ENCODE measurements around the gene STARD3. TPM values are rescaled to one million over a fixed set of nuclear protein-coding genes. Genes with fewer than 3 reads are reported as not detected.

Gene STARD3
- total and polyA plus RNA-seq, 9 of the 15 experiments (the other 6 are each of a cell fraction or from before 2014, with no cell fraction given) = 0.63 to 87.0 (median 46.0) TPM

- TF ChIP-seq ZFP36 (IDR thresholded peaks at IDR 0.05; ENCODE audit: low read depth, low read length, partially characterized antibody) = no peak
- TF ChIP-seq SIN3A (IDR thresholded peaks at IDR 0.05; ENCODE audit: borderline replicate concordance in 2 of 2, control insufficient read depth in 1 of 2, low read depth in 2 of 2, low read length in 2 of 2) = no peak
- no peak for TF ChIP-seq POLR2AphosphoS2 (IDR thresholded peaks at IDR 0.05; ENCODE audit: low read length)
- TF ChIP-seq KHSRP (IDR thresholded peaks at IDR 0.05) = no peak
- peak in 1 of 2 experiments; percentile 36; a peak in 1 of 4 replicates for TF ChIP-seq RAD21 (CRISPR knock-in tag; conservative IDR thresholded peaks at IDR 0.05 in 1 of 2, IDR thresholded peaks at IDR 0.05 in 1 of 2)
- TF ChIP-seq NCOA1 (IDR thresholded peaks at IDR 0.05; ENCODE audit: low read depth) = no peak
- no peak for TF ChIP-seq MAFK (IDR thresholded peaks at IDR 0.05; ENCODE audit: low read length)
- TF ChIP-seq TFE3 (CRISPR knock-in tag; IDR thresholded peaks at IDR 0.05) = no peak
- no peak for TF ChIP-seq SIX5 (IDR thresholded peaks at IDR 0.05; ENCODE audit: borderline replicate concordance in 1 of 2, insufficient read depth in 1 of 2, low read depth in 1 of 2, low read length in 2 of 2)
- TF ChIP-seq, protein P1, sequence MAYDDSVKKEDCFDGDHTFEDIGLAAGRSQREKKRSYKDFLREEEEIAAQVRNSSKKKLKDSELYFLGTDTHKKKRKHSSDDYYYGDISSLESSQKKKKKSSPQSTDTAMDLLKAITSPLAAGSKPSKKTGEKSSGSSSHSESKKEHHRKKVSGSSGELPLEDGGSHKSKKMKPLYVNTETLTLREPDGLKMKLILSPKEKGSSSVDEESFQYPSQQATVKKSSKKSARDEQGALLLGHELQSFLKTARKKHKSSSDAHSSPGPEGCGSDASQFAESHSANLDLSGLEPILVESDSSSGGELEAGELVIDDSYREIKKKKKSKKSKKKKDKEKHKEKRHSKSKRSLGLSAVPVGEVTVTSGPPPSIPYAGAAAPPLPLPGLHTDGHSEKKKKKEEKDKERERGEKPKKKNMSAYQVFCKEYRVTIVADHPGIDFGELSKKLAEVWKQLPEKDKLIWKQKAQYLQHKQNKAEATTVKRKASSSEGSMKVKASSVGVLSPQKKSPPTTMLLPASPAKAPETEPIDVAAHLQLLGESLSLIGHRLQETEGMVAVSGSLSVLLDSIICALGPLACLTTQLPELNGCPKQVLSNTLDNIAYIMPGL (CRISPR knock-in tag; IDR thresholded peaks at IDR 0.05) = no peak
- peak; percentile 20; the same call in 1 of the 2 replicates for TF ChIP-seq KLF16 (IDR thresholded peaks at IDR 0.05)
- no peak for TF ChIP-seq KDM2B (CRISPR knock-in tag; IDR thresholded peaks at IDR 0.05)
- peak in 1 of 2 experiments; percentile 51; a peak in 1 of 4 replicates for TF ChIP-seq ARNT (IDR thresholded peaks at IDR 0.05)
- TF ChIP-seq ETV6 (IDR thresholded peaks at IDR 0.05; ENCODE audit: borderline replicate concordance in 1 of 2, low read depth in 2 of 2, low read length in 1 of 2) = no peak
- TF ChIP-seq ETV6 (CRISPR knock-in tag; IDR thresholded peaks at IDR 0.05; ENCODE audit: borderline replicate concordance) = no peak
- no peak for TF ChIP-seq NR2C2 (CRISPR knock-in tag; IDR thresholded peaks at IDR 0.05)
- TF ChIP-seq NR2C2 (tag; IDR thresholded peaks at IDR 0.05) = no peak
- TF ChIP-seq HNRNPK (IDR thresholded peaks at IDR 0.05; ENCODE audit: low read depth, low read length, poor library complexity, severe bottlenecking) = no peak
- 0 out of 2 replicates have a peak, but pooled peaks have one; percentile 15 for TF ChIP-seq ARID3A (IDR thresholded peaks at IDR 0.05; ENCODE audit: borderline replicate concordance, low read depth, low read length)
- no peak for TF ChIP-seq MECOM (CRISPR knock-in tag; IDR thresholded peaks at IDR 0.05)
- TF ChIP-seq, protein P2, sequence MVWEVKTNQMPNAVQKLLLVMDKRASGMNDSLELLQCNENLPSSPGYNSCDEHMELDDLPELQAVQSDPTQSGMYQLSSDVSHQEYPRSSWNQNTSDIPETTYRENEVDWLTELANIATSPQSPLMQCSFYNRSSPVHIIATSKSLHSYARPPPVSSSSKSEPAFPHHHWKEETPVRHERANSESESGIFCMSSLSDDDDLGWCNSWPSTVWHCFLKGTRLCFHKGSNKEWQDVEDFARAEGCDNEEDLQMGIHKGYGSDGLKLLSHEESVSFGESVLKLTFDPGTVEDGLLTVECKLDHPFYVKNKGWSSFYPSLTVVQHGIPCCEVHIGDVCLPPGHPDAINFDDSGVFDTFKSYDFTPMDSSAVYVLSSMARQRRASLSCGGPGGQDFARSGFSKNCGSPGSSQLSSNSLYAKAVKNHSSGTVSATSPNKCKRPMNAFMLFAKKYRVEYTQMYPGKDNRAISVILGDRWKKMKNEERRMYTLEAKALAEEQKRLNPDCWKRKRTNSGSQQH (CRISPR knock-in tag; IDR thresholded peaks at IDR 0.05) = no peak
- no peak for TF ChIP-seq KLF10 (CRISPR knock-in tag; IDR thresholded peaks at IDR 0.05)
Measured at GRCh38 chr17:39634384-39634871, 2.5 kb upstream of the STARD3 start (continued).
